Measurements from ENCODE around the gene SIRPD. TPM values are rescaled to one million over a fixed set of nuclear protein-coding genes. Genes with fewer than 3 reads are reported as not detected.
"Not testable (repeated sequence)": the region's sequence is repeated elsewhere in the genome, so short reads cannot be mapped to it uniquely, and the experiment has no call there.

SIRPD gene
- total RNA-seq, 4 donors from 2014 or later: not detected

GRCh38 chr20:1587781-1588532 is 30.5 kb upstream of the SIRPD start:
- no peaks in the 10 kb centered on the region for H3K9me3 ChIP-seq
- H3K27ac ChIP-seq: peak overlapping the region in 1 of 4 donors; percentile 16
- WGBS, 2 donors (ENCODE audit: low coverage in 1 of 2): 88% methylated on average over 3 of the region's 3 CpGs; no CpG with 5 or more reads in 1 of the 2 donors
- intact Hi-C loops (cut with DNase I; ENCODE audit: low total_unique reads): no loop called here
- TF ChIP-seq EP300 (IDR thresholded peaks at IDR 0.05; ENCODE audit: low read depth) (no peak), POLR2A (IDR thresholded peaks at IDR 0.05) (no peak), POLR2AphosphoS5 (IDR thresholded peaks at IDR 0.05) (no peak)
- TF ChIP-seq, protein P1, sequence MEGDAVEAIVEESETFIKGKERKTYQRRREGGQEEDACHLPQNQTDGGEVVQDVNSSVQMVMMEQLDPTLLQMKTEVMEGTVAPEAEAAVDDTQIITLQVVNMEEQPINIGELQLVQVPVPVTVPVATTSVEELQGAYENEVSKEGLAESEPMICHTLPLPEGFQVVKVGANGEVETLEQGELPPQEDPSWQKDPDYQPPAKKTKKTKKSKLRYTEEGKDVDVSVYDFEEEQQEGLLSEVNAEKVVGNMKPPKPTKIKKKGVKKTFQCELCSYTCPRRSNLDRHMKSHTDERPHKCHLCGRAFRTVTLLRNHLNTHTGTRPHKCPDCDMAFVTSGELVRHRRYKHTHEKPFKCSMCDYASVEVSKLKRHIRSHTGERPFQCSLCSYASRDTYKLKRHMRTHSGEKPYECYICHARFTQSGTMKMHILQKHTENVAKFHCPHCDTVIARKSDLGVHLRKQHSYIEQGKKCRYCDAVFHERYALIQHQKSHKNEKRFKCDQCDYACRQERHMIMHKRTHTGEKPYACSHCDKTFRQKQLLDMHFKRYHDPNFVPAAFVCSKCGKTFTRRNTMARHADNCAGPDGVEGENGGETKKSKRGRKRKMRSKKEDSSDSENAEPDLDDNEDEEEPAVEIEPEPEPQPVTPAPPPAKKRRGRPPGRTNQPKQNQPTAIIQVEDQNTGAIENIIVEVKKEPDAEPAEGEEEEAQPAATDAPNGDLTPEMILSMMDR (IDR thresholded peaks at IDR 0.05): no peak
- H3K4me3 ChIP-seq: no peak overlapping the region
- H3K27me3 ChIP-seq: no peaks in the 10 kb centered on the region
- in situ Hi-C loops (cut with MboI; ENCODE audit: low pct_ligation_motif_present in 1 of 4, low pct_unique_long_range_greater_than_20kb in 1 of 4, low sequenced_read_pairs in 3 of 4): no loop called here
- H3K4me1 ChIP-seq: no peaks in the 10 kb centered on the region
- no peak for DNase-seq
- H3K36me3 ChIP-seq: no peaks in the 10 kb centered on the region

DNA sequence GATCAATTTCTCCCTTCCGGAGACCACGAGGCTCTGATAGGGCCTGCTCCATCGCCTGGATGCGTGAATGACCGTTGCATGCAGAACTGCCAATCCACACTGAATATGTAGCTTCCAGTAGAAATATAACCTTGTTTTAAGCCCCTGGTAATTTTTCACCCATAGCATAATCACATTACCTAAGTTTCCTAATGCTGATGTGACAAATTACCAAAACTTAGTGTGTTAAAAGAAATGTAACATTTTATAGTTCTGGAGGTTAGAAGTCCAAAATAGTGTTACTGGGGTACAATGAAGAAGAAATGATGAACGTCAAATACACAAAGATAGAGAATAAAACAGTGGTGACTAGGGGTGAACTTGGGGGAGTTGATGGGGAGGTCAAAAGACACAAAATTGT is 22.0 kb upstream of the SIRPD start:
- no peak for DNase-seq
- no peak for TF ChIP-seq POLR2A (IDR thresholded peaks at IDR 0.05)
- H3K4me3 ChIP-seq: no peak overlapping the region
- H3K36me3 ChIP-seq: no peaks in the 10 kb centered on the region
- H3K9me3 ChIP-seq: no peaks in the 10 kb centered on the region
- no peaks in the 10 kb centered on the region for H3K27me3 ChIP-seq
- no peaks in the 10 kb centered on the region for H3K4me1 ChIP-seq
- 89 to 90% methylated on average over 2 to 6 of the region's 6 CpGs for WGBS, 2 donors (ENCODE audit: low coverage in 1 of 2)
- in situ Hi-C loops (cut with MboI; ENCODE audit: low pct_ligation_motif_present in 1 of 4, low pct_unique_long_range_greater_than_20kb in 1 of 4, low sequenced_read_pairs in 3 of 4): loop anchor here in 1 of 4 donors (5.0 kb wide), 1 partner anchor 38 kb away; no protein-coding TSS in a partner anchor
- H3K27ac ChIP-seq: no peak overlapping the region
- intact Hi-C loops (cut with DNase I; ENCODE audit: low total_unique reads): loop anchor here (2.0 kb wide), 1 partner anchor 35 kb away; no protein-coding TSS in a partner anchor

- Histone ChIP-seq H3K4me1 (no peaks in the 10 kb centered on the region), H3K27ac (no peak overlapping the region), H3K36me3 (no peaks in the 10 kb centered on the region), H3K27me3 (no peaks in the 10 kb centered on the region), H3K4me3 (no peak overlapping the region), H3K9me3 (no peaks in the 10 kb centered on the region)
- 88% methylated on average over 4 of the region's 4 CpGs; no CpG with 5 or more reads in 1 of the 2 donors for WGBS, 2 donors (ENCODE audit: low coverage in 1 of 2)
- in situ Hi-C loops (cut with MboI; ENCODE audit: low pct_ligation_motif_present in 1 of 4, low pct_unique_long_range_greater_than_20kb in 1 of 4, low sequenced_read_pairs in 3 of 4): loop anchor here in 1 of 4 donors (5.0 kb wide), 1 partner anchor 39 kb away; no protein-coding TSS in a partner anchor
- no peak for TF ChIP-seq POLR2A (IDR thresholded peaks at IDR 0.05)
- TF ChIP-seq, protein P1 (IDR thresholded peaks at IDR 0.05): no peak
- TF ChIP-seq EP300 (IDR thresholded peaks at IDR 0.05; ENCODE audit: low read depth): no peak
- TF ChIP-seq POLR2AphosphoS5 (IDR thresholded peaks at IDR 0.05): no peak
- intact Hi-C loops (cut with DNase I; ENCODE audit: low total_unique reads): loop anchor here (2.0 kb wide), 1 partner anchor 37 kb away; no protein-coding TSS in a partner anchor
- DNase-seq: no peak
These were observed 20.4 kb upstream of the SIRPD start for GRCh38 chr20:1577906-1578305.

- H3K27me3 ChIP-seq; H3K9me3 ChIP-seq; H3K27ac ChIP-seq; H3K4me1 ChIP-seq; DNase-seq; H3K4me3 ChIP-seq; H3K36me3 ChIP-seq; intact Hi-C loops (cut with DNase I; ENCODE audit: low total_unique reads): not testable (repeated sequence)
- 48% methylated on average over 2 of the region's 2 CpGs; no CpG with 5 or more reads in 1 of the 2 donors for WGBS, 2 donors (ENCODE audit: low coverage in 1 of 2)
- in situ Hi-C loops (cut with MboI; ENCODE audit: low pct_ligation_motif_present in 1 of 4, low pct_unique_long_range_greater_than_20kb in 1 of 4, low sequenced_read_pairs in 3 of 4): loop anchor here in 1 of 4 donors (5.0 kb wide), 1 partner anchor 40 kb away; no protein-coding TSS in a partner anchor
These were observed 19.8 kb upstream of the SIRPD start for GRCh38 chr20:1577313-1577712.

DNA sequence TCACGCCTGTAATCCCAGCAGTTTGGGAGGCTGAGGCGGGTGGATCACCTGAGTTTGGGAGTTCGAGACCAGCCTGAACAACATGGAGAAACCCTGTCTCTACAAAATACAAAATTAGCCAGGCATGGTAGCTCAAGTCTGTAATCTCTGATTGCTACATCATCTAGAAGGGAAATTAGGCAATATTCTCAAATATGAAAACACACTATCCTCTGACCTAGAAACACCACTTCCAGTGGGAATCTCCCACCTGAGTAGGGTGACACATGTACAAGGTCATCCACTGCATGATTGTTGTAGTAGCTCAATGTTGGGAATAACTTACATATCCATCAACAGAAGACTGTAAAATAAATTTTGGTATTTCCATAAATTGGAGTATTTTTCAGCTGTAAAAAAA is 19.1 kb upstream of the SIRPD start:
- Histone ChIP-seq H3K9me3 (no peaks in the 10 kb centered on the region), H3K27ac (no peak overlapping the region), H3K4me3 (no peak overlapping the region), H3K27me3 (no peaks in the 10 kb centered on the region), H3K4me1 (no peaks in the 10 kb centered on the region), H3K36me3 (no peaks in the 10 kb centered on the region)
- no peak for TF ChIP-seq POLR2A (IDR thresholded peaks at IDR 0.05)
- TF ChIP-seq, protein P1 (IDR thresholded peaks at IDR 0.05): no peak
- no peak for TF ChIP-seq POLR2AphosphoS5 (IDR thresholded peaks at IDR 0.05)
- TF ChIP-seq EP300 (IDR thresholded peaks at IDR 0.05; ENCODE audit: low read depth): no peak
- no peak for DNase-seq
- WGBS, 2 donors (ENCODE audit: low coverage in 1 of 2): 89% methylated on average over 3 of the region's 3 CpGs; no CpG with 5 or more reads in 1 of the 2 donors
- in situ Hi-C loops (cut with MboI; ENCODE audit: low pct_ligation_motif_present in 1 of 4, low pct_unique_long_range_greater_than_20kb in 1 of 4, low sequenced_read_pairs in 3 of 4): loop anchor here in 1 of 4 donors (5.0 kb wide), 1 partner anchor 41 kb away; no protein-coding TSS in a partner anchor
- intact Hi-C loops (cut with DNase I; ENCODE audit: low total_unique reads): no loop called here

GRCh38 chr20:1576003-1576402 is 18.5 kb upstream of the SIRPD start:
- no CpG with 5 or more reads among the region's 1 CpG for WGBS, 2 donors (ENCODE audit: low coverage in 1 of 2)
- H3K4me3 ChIP-seq; H3K9me3 ChIP-seq; H3K27ac ChIP-seq; H3K4me1 ChIP-seq; intact Hi-C loops (cut with DNase I; ENCODE audit: low total_unique reads); H3K27me3 ChIP-seq; H3K36me3 ChIP-seq; DNase-seq: not testable (repeated sequence)
- in situ Hi-C loops (cut with MboI; ENCODE audit: low pct_ligation_motif_present in 1 of 4, low pct_unique_long_range_greater_than_20kb in 1 of 4, low sequenced_read_pairs in 3 of 4): loop anchor here in 1 of 4 donors (5.0 kb wide), 1 partner anchor 41 kb away; no protein-coding TSS in a partner anchor

- 85% methylated on average over 7 of the region's 8 CpGs; no CpG with 5 or more reads in 1 of the 2 donors for WGBS, 2 donors (ENCODE audit: low coverage in 1 of 2)
- H3K4me3 ChIP-seq; H3K36me3 ChIP-seq; H3K27me3 ChIP-seq; H3K27ac ChIP-seq; H3K4me1 ChIP-seq; intact Hi-C loops (cut with DNase I; ENCODE audit: low total_unique reads); H3K9me3 ChIP-seq; in situ Hi-C loops (cut with MboI; ENCODE audit: low pct_ligation_motif_present in 1 of 4, low pct_unique_long_range_greater_than_20kb in 1 of 4, low sequenced_read_pairs in 3 of 4); DNase-seq: not testable (repeated sequence)
These were observed 14.1 kb upstream of the SIRPD start for GRCh38 chr20:1571583-1571982.
